Gastrocnemius medialis (tissue), 4 donors: ENCODE measurements around the gene SLC25A26. TPM values are rescaled to one million over a fixed set of nuclear protein-coding genes. Genes with fewer than 3 reads are reported as not detected.

Source experiments
- ATAC-seq, 2 donors: fragments of 150-250 bp; one replicate each; pipeline ENCODE4 v1.9.1; 2016
- DNase-seq, 2 donors: peaks; one replicate each; pipeline ENCODE4 v3.0.0-alpha.2; 2019
- H3K27ac ChIP-seq, 4 donors: fragments of 200-600 bp; sonication (generic); 1 replicate in 1 of 4; 2 replicates in 3 of 4; pipeline ENCODE4 v1.5.1; 2016 to 2018; ENCODE audit warnings: mild to moderate bottlenecking in 2 of 4, moderate library complexity in 1 of 4
- H3K27me3 ChIP-seq, 3 donors: fragments of 200-600 bp; sonication (generic) in 2 of 3; 1 replicate in 1 of 3; 2 replicates in 2 of 3; pipeline versions ENCODE4 v1.5.1 to v1.6.0; 2016 to 2019; ENCODE audit warnings: mild to moderate bottlenecking in 1 of 3, moderate library complexity in 1 of 3
- H3K36me3 ChIP-seq, 2 donors: fragments of 200-600 bp; sonication (generic) in 1 of 2; one replicate each; pipeline ENCODE4 v1.5.1; 2017 to 2018
- H3K4me1 ChIP-seq, 2 donors: fragments of 200-600 bp; sonication (generic) in 1 of 2; one replicate each; pipeline ENCODE4 v1.5.1; 2016 to 2017; ENCODE audit warnings: mild to moderate bottlenecking in 2 of 2
- H3K4me3 ChIP-seq, 4 donors: fragments of 200-600 bp; sonication (generic) in 3 of 4; 1 replicate in 1 of 4; 2 replicates in 3 of 4; pipeline ENCODE4 v1.5.1; 2016 to 2019; ENCODE audit warnings: mild to moderate bottlenecking in 2 of 4
- H3K9me3 ChIP-seq, 3 donors: fragments of 200-600 bp; sonication (generic) in 2 of 3; 1 replicate in 1 of 3; 2 replicates in 2 of 3; pipeline ENCODE4 v1.5.1; 2016 to 2019
- CTCF ChIP-seq, 5 experiments: fragments of 450-650 bp in 3 of 5; fragments of 200-600 bp in 2 of 5; sonication (generic) in 2 of 5; IDR thresholded peaks in 4 of 5; conservative IDR thresholded peaks in 1 of 5; 1 replicate in 4 of 5; 2 replicates in 1 of 5; pipeline ENCODE4 v1.5.1; 2016 to 2019; ENCODE audit warnings: antibody characterized with exemption in 5 of 5, mild to moderate bottlenecking in 3 of 5, moderate library complexity in 3 of 5
- POLR2A ChIP-seq, 2 donors: fragments of 450-650 bp; IDR thresholded peaks; one replicate each; pipeline ENCODE4 v1.6.1; 2017; ENCODE audit warnings: antibody characterized with exemption in 2 of 2, mild to moderate bottlenecking in 2 of 2, moderate library complexity in 2 of 2
- in situ Hi-C, 4 donors: fragments of 200-750 bp; cut with MboI; loops; one replicate each; pipeline versions ENCODE4 v1.15.0 to v1.8.0; 2017; ENCODE audit warnings: low sequenced_read_pairs in 4 of 4
- intact Hi-C: fragments of 100-400 bp; cut with DNase I; formaldehyde crosslinking; loops from one replicate; pipeline ENCODE4 v1.15.1; 2023; ENCODE audit warnings: low total_unique reads
- total RNA-seq, 4 donors: library from RNA; depleted of rRNA; stranded (reverse); fragments of >200 nt; gene quantifications; one replicate each; pipeline versions ENCODE4 v1.1.0 to v1.2.3, GENCODE V29; 2016

Gene SLC25A26
- total RNA-seq, 4 donors from 2014 or later = 24.1 to 44.3 (median 32.4) TPM

- Histone ChIP-seq H3K36me3 (no peaks in the 10 kb centered on the region), H3K27me3 (no peaks in the 10 kb centered on the region), H3K27ac (no peak overlapping the region), H3K4me3 (no peak overlapping the region), H3K4me1 (no peaks in the 10 kb centered on the region), H3K9me3 (no peaks in the 10 kb centered on the region)
- no peak for TF ChIP-seq CTCF (IDR thresholded peaks at IDR 0.05 in 4 of 5, conservative IDR thresholded peaks at IDR 0.05 in 1 of 5)
- no peak for TF ChIP-seq POLR2A (IDR thresholded peaks at IDR 0.05)
- no peak for DNase-seq
- intact Hi-C loops (no loop called here), in situ Hi-C loops (no loop called here)
- no peak for ATAC-seq
These were observed 91.2 kb downstream of the SLC25A26 start for GRCh38 chr3:66312039-66312438.

GRCh38 chr3:66314455-66314854 is 93.7 kb downstream of the SLC25A26 start:
- H3K4me1 ChIP-seq = no peaks in the 10 kb centered on the region
- no peaks in the 10 kb centered on the region for H3K36me3 ChIP-seq
- H3K4me3 ChIP-seq = no peak overlapping the region
- intact Hi-C loops (no loop called here), in situ Hi-C loops (no loop called here)
- no peak for ATAC-seq
- TF ChIP-seq CTCF (IDR thresholded peaks at IDR 0.05 in 4 of 5, conservative IDR thresholded peaks at IDR 0.05 in 1 of 5) (no peak), POLR2A (IDR thresholded peaks at IDR 0.05) (no peak)
- no peak for DNase-seq
- no peaks in the 10 kb centered on the region for H3K27me3 ChIP-seq
- H3K9me3 ChIP-seq = no peaks in the 10 kb centered on the region
- no peak overlapping the region for H3K27ac ChIP-seq

- Histone ChIP-seq H3K4me1 (no peaks in the 10 kb centered on the region), H3K27ac (no peak overlapping the region), H3K36me3 (no peaks in the 10 kb centered on the region), H3K27me3 (no peaks in the 10 kb centered on the region), H3K4me3 (no peak overlapping the region), H3K9me3 (no peaks in the 10 kb centered on the region)
- intact Hi-C loops (no loop called here), in situ Hi-C loops (no loop called here)
- DNase-seq (no peak), ATAC-seq (no peak)
- TF ChIP-seq CTCF (IDR thresholded peaks at IDR 0.05 in 4 of 5, conservative IDR thresholded peaks at IDR 0.05 in 1 of 5) (no peak), POLR2A (IDR thresholded peaks at IDR 0.05) (no peak)
These were observed 97.1 kb downstream of the SLC25A26 start for GRCh38 chr3:66317750-66318376.

GRCh38 chr3:66320390-66320789 is 99.6 kb downstream of the SLC25A26 start:
- Histone ChIP-seq H3K4me1 (peaks cover 1 to 6% of the 10 kb centered on the region in 2 donors), H3K4me3 (no peak overlapping the region), H3K27me3 (no peaks in the 10 kb centered on the region), H3K27ac (no peak overlapping the region), H3K36me3 (no peaks in the 10 kb centered on the region), H3K9me3 (no peaks in the 10 kb centered on the region)
- in situ Hi-C loops = no loop called here
- DNase-seq = no peak
- TF ChIP-seq POLR2A (IDR thresholded peaks at IDR 0.05) = no peak
- no peak for TF ChIP-seq CTCF (IDR thresholded peaks at IDR 0.05 in 4 of 5, conservative IDR thresholded peaks at IDR 0.05 in 1 of 5)
- intact Hi-C loops = no loop called here
- no peak for ATAC-seq

- Histone ChIP-seq H3K27ac (no peak overlapping the region), H3K36me3 (no peaks in the 10 kb centered on the region), H3K27me3 (no peaks in the 10 kb centered on the region), H3K4me1 (peaks cover 15 to 16% of the 10 kb centered on the region in 2 donors), H3K4me3 (no peak overlapping the region), H3K9me3 (no peaks in the 10 kb centered on the region)
- no peak for TF ChIP-seq POLR2A (IDR thresholded peaks at IDR 0.05)
- no peak for TF ChIP-seq CTCF (IDR thresholded peaks at IDR 0.05 in 4 of 5, conservative IDR thresholded peaks at IDR 0.05 in 1 of 5)
- in situ Hi-C loops (no loop called here), intact Hi-C loops (no loop called here)
- ATAC-seq (no peak), DNase-seq (no peak)
These were observed 101.6 kb downstream of the SLC25A26 start for GRCh38 chr3:66322436-66322835.
